Measurements from ENCODE around the gene HDAC4. TPM values are rescaled to one million over a fixed set of nuclear protein-coding genes. Genes with fewer than 3 reads are reported as not detected.
"Not testable (repeated sequence)": the region's sequence is repeated elsewhere in the genome, so short reads cannot be mapped to it uniquely, and the experiment has no call there.

The HDAC4 gene
- total RNA-seq, 1 experiment from 2014 or later = 40.1 TPM

- TF ChIP-seq SIN3A (IDR thresholded peaks at IDR 0.05; ENCODE audit: borderline replicate concordance, insufficient read depth, low read depth, low read length) = no peak
- no TSS peak for BruUV-seq (replicated peaks)
- DNase-seq (ENCODE audit: low read depth, low spot score) (no peak), ATAC-seq (no peak)
- Histone ChIP-seq H3K27me3 (ENCODE audit: control insufficient read depth, insufficient read depth, low read length) (no peaks in the 10 kb centered on the region), H3K4me1 (ENCODE audit: control insufficient read depth, insufficient read depth, low read length) (no peaks in the 10 kb centered on the region), H3K36me3 (ENCODE audit: control insufficient read depth, insufficient read depth, low read length) (no peaks in the 10 kb centered on the region), H3K27ac (ENCODE audit: low read length) (no peak overlapping the region), H3K9me3 (ENCODE audit: control insufficient read depth, insufficient read depth, low read depth, low read length) (no peaks in the 10 kb centered on the region), H3K4me3 (ENCODE audit: low read depth in 2 of 2, low read length in 2 of 2) (no peak overlapping the region)
- intact Hi-C loops (cut with micrococcal nuclease; ENCODE audit: unreplicated experiment) (no loop called here), in situ Hi-C loops (cut with HindIII; ENCODE audit: low pct_unique_long_range_greater_than_20kb, low sequenced_read_pairs) (no loop called here)
- ChIA-PET CTCF (no interaction called here), POLR2A (no interaction called here)
These were observed 328.0 kb downstream of the HDAC4 start for GRCh38 chr2:239072786-239073185.

DNA sequence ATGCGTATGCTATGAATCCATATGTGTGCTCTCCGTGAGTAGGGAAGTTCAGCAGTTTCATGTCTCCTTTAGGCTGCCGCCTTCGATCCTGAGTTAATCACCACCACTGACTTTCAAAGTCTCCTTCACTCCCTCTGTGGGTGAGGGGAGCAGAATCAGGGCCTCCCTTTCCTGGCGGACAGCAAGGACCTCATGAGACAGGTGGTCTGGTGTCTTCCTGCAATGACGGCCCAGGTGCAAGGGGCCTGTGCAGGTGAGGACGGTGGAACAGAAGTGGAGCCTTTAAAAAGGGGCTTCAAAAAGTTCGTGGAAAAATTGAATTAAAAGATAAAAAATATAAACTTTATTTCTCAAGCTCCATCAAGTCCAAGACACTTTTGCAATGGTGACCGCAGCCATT lies 330.4 kb downstream of the HDAC4 start:
- ATAC-seq (no peak), DNase-seq (ENCODE audit: low read depth, low spot score) (no peak)
- Histone ChIP-seq H3K36me3 (ENCODE audit: control insufficient read depth, insufficient read depth, low read length) (no peaks in the 10 kb centered on the region), H3K27ac (ENCODE audit: low read length) (no peak overlapping the region), H3K4me3 (ENCODE audit: low read depth in 2 of 2, low read length in 2 of 2) (no peak overlapping the region), H3K4me1 (ENCODE audit: control insufficient read depth, insufficient read depth, low read length) (no peaks in the 10 kb centered on the region), H3K27me3 (ENCODE audit: control insufficient read depth, insufficient read depth, low read length) (no peaks in the 10 kb centered on the region), H3K9me3 (ENCODE audit: control insufficient read depth, insufficient read depth, low read depth, low read length) (no peaks in the 10 kb centered on the region)
- TF ChIP-seq TCF7L2 (IDR thresholded peaks at IDR 0.05; ENCODE audit: low read depth, low read length) (no peak), POLR2AphosphoS5 (IDR thresholded peaks at IDR 0.05; ENCODE audit: low read depth, low read length) (no peak), SIN3A (IDR thresholded peaks at IDR 0.05; ENCODE audit: borderline replicate concordance, insufficient read depth, low read depth, low read length) (no peak)
- TF ChIP-seq, protein P1, sequence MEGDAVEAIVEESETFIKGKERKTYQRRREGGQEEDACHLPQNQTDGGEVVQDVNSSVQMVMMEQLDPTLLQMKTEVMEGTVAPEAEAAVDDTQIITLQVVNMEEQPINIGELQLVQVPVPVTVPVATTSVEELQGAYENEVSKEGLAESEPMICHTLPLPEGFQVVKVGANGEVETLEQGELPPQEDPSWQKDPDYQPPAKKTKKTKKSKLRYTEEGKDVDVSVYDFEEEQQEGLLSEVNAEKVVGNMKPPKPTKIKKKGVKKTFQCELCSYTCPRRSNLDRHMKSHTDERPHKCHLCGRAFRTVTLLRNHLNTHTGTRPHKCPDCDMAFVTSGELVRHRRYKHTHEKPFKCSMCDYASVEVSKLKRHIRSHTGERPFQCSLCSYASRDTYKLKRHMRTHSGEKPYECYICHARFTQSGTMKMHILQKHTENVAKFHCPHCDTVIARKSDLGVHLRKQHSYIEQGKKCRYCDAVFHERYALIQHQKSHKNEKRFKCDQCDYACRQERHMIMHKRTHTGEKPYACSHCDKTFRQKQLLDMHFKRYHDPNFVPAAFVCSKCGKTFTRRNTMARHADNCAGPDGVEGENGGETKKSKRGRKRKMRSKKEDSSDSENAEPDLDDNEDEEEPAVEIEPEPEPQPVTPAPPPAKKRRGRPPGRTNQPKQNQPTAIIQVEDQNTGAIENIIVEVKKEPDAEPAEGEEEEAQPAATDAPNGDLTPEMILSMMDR (IDR thresholded peaks at IDR 0.05) = no peak
- TF ChIP-seq, protein P2, sequence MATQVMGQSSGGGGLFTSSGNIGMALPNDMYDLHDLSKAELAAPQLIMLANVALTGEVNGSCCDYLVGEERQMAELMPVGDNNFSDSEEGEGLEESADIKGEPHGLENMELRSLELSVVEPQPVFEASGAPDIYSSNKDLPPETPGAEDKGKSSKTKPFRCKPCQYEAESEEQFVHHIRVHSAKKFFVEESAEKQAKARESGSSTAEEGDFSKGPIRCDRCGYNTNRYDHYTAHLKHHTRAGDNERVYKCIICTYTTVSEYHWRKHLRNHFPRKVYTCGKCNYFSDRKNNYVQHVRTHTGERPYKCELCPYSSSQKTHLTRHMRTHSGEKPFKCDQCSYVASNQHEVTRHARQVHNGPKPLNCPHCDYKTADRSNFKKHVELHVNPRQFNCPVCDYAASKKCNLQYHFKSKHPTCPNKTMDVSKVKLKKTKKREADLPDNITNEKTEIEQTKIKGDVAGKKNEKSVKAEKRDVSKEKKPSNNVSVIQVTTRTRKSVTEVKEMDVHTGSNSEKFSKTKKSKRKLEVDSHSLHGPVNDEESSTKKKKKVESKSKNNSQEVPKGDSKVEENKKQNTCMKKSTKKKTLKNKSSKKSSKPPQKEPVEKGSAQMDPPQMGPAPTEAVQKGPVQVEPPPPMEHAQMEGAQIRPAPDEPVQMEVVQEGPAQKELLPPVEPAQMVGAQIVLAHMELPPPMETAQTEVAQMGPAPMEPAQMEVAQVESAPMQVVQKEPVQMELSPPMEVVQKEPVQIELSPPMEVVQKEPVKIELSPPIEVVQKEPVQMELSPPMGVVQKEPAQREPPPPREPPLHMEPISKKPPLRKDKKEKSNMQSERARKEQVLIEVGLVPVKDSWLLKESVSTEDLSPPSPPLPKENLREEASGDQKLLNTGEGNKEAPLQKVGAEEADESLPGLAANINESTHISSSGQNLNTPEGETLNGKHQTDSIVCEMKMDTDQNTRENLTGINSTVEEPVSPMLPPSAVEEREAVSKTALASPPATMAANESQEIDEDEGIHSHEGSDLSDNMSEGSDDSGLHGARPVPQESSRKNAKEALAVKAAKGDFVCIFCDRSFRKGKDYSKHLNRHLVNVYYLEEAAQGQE (IDR thresholded peaks at IDR 0.05; ENCODE audit: insufficient read depth in 1 of 2, low read depth in 2 of 2, low read length in 1 of 2) = no peak
- in situ Hi-C loops (cut with HindIII; ENCODE audit: low pct_unique_long_range_greater_than_20kb, low sequenced_read_pairs) (no loop called here), intact Hi-C loops (cut with micrococcal nuclease; ENCODE audit: unreplicated experiment) (no loop called here)
- ChIA-PET CTCF (no interaction called here), POLR2A (no interaction called here)
- BruUV-seq (replicated peaks) = no TSS peak

DNA sequence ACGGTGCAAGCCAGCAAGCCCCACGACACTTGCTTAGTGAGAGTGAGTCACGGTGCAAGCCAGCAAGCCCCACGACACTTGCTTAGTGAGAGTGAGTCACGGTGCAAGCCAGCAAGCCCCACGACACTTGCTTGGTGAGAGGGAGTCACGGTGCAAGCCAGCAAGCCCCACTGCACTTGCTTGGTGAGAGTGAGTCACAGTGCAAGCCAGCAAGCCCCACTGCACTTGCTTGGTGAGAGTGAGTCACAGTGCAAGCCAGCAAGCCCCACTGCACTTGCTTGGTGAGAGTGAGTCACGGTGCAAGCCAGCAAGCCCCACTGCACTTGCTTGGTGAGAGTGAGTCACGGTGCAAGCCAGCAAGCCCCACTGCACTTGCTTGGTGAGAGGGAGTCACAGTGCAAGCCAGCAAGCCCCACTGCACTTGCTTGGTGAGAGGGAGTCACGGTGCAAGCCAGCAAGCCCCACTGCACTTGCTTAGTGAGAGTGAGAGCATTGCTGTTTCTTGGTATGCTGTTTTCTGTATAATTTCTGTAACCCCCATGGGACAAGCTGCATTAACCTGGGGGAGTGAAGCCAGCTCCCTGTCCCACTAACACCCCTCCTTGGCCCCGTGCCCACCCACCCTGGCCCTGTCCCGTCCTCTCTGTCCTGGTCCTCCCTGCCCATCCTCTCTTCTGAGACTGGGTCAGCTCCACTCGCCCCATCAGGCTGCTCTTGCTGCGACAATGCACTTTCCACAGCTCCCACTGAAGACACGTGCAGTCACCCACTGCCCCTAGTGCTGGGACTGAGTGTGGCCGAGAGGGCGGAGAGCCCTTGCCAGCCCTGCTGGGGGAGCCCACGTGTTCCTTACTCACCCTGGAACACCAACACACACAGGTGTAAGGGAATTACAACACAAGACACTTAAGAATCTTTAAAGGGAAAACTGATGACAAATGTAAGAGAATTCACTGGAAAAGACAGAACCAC lies 331.2 kb downstream of the HDAC4 start:
- CTCF ChIA-PET; in situ Hi-C loops (cut with HindIII; ENCODE audit: low pct_unique_long_range_greater_than_20kb, low sequenced_read_pairs); BruUV-seq (replicated peaks); DNase-seq (ENCODE audit: low read depth, low spot score); H3K9me3 ChIP-seq (ENCODE audit: control insufficient read depth, insufficient read depth, low read depth, low read length); intact Hi-C loops (cut with micrococcal nuclease; ENCODE audit: unreplicated experiment); H3K36me3 ChIP-seq (ENCODE audit: control insufficient read depth, insufficient read depth, low read length); H3K4me1 ChIP-seq (ENCODE audit: control insufficient read depth, insufficient read depth, low read length); H3K27me3 ChIP-seq (ENCODE audit: control insufficient read depth, insufficient read depth, low read length); H3K4me3 ChIP-seq (ENCODE audit: low read depth in 2 of 2, low read length in 2 of 2): not testable (repeated sequence)
- 0 out of 2 replicates have a peak overlapping the region, but pooled peaks have one; percentile 12 for H3K27ac ChIP-seq (ENCODE audit: low read length)
- peak; percentile 92 for ATAC-seq
- POLR2A ChIA-PET = interaction anchor here (0.6 kb wide), 1 partner anchor 408 kb away, joined by 5 read pairs; no protein-coding TSS in a partner anchor
